Glutamatergic neuron (in vitro differentiated cells): ENCODE data around the gene RPTOR. TPM values are rescaled to one million over a fixed set of nuclear protein-coding genes. Genes with fewer than 3 reads are reported as not detected.

Source experiments
- DNase-seq: peaks from one replicate; pipeline ENCODE4 v3.0.0; 2022
- H3K27ac Mint-ChIP-seq: one replicate; pipeline ENCODE4 v1.8.0; 2020; ENCODE audit warnings: mild to moderate bottlenecking, mixed read lengths, inconsistent platforms; ENCODE audit not compliant: unreplicated experiment
- H3K27me3 Mint-ChIP-seq: one replicate; pipeline ENCODE4 v1.8.0; 2020; ENCODE audit warnings: mild to moderate bottlenecking, moderate library complexity, mixed read lengths, inconsistent platforms; ENCODE audit not compliant: unreplicated experiment
- H3K36me3 Mint-ChIP-seq: one replicate; pipeline ENCODE4 v1.8.0; 2020; ENCODE audit warnings: mild to moderate bottlenecking, mixed read lengths, inconsistent platforms; ENCODE audit not compliant: unreplicated experiment
- H3K4me1 Mint-ChIP-seq: one replicate; pipeline ENCODE4 v1.8.0; 2020; ENCODE audit warnings: mild to moderate bottlenecking, low read depth, mixed read lengths, inconsistent platforms; ENCODE audit not compliant: unreplicated experiment
- H3K4me3 Mint-ChIP-seq: one replicate; pipeline ENCODE4 v1.8.0; 2020; ENCODE audit warnings: mild to moderate bottlenecking, mixed read lengths, inconsistent platforms; ENCODE audit not compliant: unreplicated experiment
- H3K9me3 Mint-ChIP-seq: one replicate; pipeline ENCODE4 v1.8.0; 2020; ENCODE audit warnings: mild to moderate bottlenecking, moderate library complexity, mixed read lengths, inconsistent platforms; ENCODE audit not compliant: unreplicated experiment
- CTCF ChIP-seq: fragments of 200-600 bp; sonication (generic); IDR thresholded peaks from one replicate; pipeline ENCODE4 v1.5.0; 2021; ENCODE audit not compliant: partially characterized antibody, unreplicated experiment
- total RNA-seq: library from RNA; stranded (reverse); fragmentation: NEBNext Ultra II Directional; extraction: Animal tissue kit (Norgen Biotek cat#: 25700); gene quantifications from one replicate; pipeline ENCODE4 v1.2.1, GENCODE V29; 2021; ENCODE audit not compliant: unreplicated experiment

RPTOR gene
- total RNA-seq, 1 donor from 2014 or later = 39.8 TPM

GRCh38 chr17:80807014-80807413, 262.4 kb downstream of the RPTOR start:
- H3K4me1 Mint-ChIP-seq = peaks cover 12% of the 10 kb centered on the region
- H3K9me3 Mint-ChIP-seq = peaks cover 3% of the 10 kb centered on the region
- TF ChIP-seq CTCF = no peak
- H3K27me3 Mint-ChIP-seq = no peaks in the 10 kb centered on the region
- no peak overlapping the region for H3K4me3 Mint-ChIP-seq
- H3K36me3 Mint-ChIP-seq = peaks cover 18% of the 10 kb centered on the region
- H3K27ac Mint-ChIP-seq = no peak overlapping the region
- no peak for DNase-seq

GRCh38 chr17:80807882-80808281, 263.2 kb downstream of the RPTOR start:
- H3K27ac Mint-ChIP-seq = no peak overlapping the region
- DNase-seq = no peak
- H3K36me3 Mint-ChIP-seq = peaks cover 18% of the 10 kb centered on the region
- H3K4me1 Mint-ChIP-seq = peaks cover 12% of the 10 kb centered on the region
- H3K4me3 Mint-ChIP-seq = no peak overlapping the region
- H3K27me3 Mint-ChIP-seq = no peaks in the 10 kb centered on the region
- no peak for TF ChIP-seq CTCF
- peaks cover 3% of the 10 kb centered on the region for H3K9me3 Mint-ChIP-seq

- Mint-ChIP-seq H3K9me3 (peaks cover 5% of the 10 kb centered on the region), H3K36me3 (peaks cover 14% of the 10 kb centered on the region), H3K27ac (peak overlapping the region; percentile 12), H3K27me3 (peaks cover 3% of the 10 kb centered on the region), H3K4me1 (peaks cover 13% of the 10 kb centered on the region), H3K4me3 (no peak overlapping the region)
- DNase-seq = no peak
- no peak for TF ChIP-seq CTCF
Observed at GRCh38 chr17:80811181-80812105, 266.8 kb downstream of the RPTOR start.

GRCh38 chr17:80812362-80813088, 267.9 kb downstream of the RPTOR start:
- peaks cover 5% of the 10 kb centered on the region for H3K27me3 Mint-ChIP-seq
- no peak overlapping the region for H3K27ac Mint-ChIP-seq
- H3K9me3 Mint-ChIP-seq = peaks cover 4% of the 10 kb centered on the region
- TF ChIP-seq CTCF = no peak
- peaks cover 13% of the 10 kb centered on the region for H3K4me1 Mint-ChIP-seq
- H3K36me3 Mint-ChIP-seq = peaks cover 3% of the 10 kb centered on the region
- H3K4me3 Mint-ChIP-seq = no peak overlapping the region
- no peak for DNase-seq
